Measurements from ENCODE around the gene NLRP11. TPM values are rescaled to one million over a fixed set of nuclear protein-coding genes. Genes with fewer than 3 reads are reported as not detected.

The NLRP11 gene
- total and polyA plus RNA-seq, 9 of the 15 experiments (the other 6 are each of a cell fraction or from before 2014, with no cell fraction given) = 0.07 to 0.29 (median 0.12) TPM; not detected in 1

GRCh38 chr19:55781112-55781511 is 50.7 kb downstream of the NLRP11 start (continued):
- TF ChIP-seq, protein P1, sequence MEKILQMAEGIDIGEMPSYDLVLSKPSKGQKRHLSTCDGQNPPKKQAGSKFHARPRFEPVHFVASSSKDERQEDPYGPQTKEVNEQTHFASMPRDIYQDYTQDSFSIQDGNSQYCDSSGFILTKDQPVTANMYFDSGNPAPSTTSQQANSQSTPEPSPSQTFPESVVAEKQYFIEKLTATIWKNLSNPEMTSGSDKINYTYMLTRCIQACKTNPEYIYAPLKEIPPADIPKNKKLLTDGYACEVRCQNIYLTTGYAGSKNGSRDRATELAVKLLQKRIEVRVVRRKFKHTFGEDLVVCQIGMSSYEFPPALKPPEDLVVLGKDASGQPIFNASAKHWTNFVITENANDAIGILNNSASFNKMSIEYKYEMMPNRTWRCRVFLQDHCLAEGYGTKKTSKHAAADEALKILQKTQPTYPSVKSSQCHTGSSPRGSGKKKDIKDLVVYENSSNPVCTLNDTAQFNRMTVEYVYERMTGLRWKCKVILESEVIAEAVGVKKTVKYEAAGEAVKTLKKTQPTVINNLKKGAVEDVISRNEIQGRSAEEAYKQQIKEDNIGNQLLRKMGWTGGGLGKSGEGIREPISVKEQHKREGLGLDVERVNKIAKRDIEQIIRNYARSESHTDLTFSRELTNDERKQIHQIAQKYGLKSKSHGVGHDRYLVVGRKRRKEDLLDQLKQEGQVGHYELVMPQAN (IDR thresholded peaks at IDR 0.05; ENCODE audit: borderline replicate concordance) = no peak
- no peak for TF ChIP-seq HMG20B (CRISPR knock-in tag; IDR thresholded peaks at IDR 0.05)
- TF ChIP-seq MAFF (IDR thresholded peaks at IDR 0.05; ENCODE audit: low read length) = no peak

GRCh38 chr19:55778331-55778730 is 53.5 kb downstream of the NLRP11 start:
- no peaks in the 10 kb centered on the region for H3K36me3 ChIP-seq (ENCODE audit: control insufficient read depth, insufficient read depth, low read length)
- no peak overlapping the region for H3K4me3 ChIP-seq
- DNase-seq (ENCODE audit: extremely low read depth in 1 of 4, low spot score in 3 of 4) (no peak), ATAC-seq (no peak), FAIRE-seq (no peak)
- WGBS (ENCODE audit: insufficient coverage, low coverage, missing lambda C conversion rate) = 3% methylated on average over 13 of the region's 16 CpGs
- H3K27me3 ChIP-seq (ENCODE audit: control insufficient read depth in 2 of 2, insufficient read depth in 2 of 2, low read length in 2 of 2) = peaks cover 8 to 37% of the 10 kb centered on the region in 2 experiments
- in situ Hi-C loops (cut with MboI) (no loop called here), intact Hi-C loops (cut with micrococcal nuclease) (no loop called here)
- H3K4me2 ChIP-seq (ENCODE audit: insufficient read depth, low read length) = no peak overlapping the region
- TF ChIP-seq KDM4B (IDR thresholded peaks at IDR 0.05; ENCODE audit: borderline replicate concordance in 2 of 2, low read depth in 1 of 2) (no peak), YY1 (IDR thresholded peaks at IDR 0.05; ENCODE audit: borderline replicate concordance in 1 of 3, control insufficient read depth in 1 of 3, extremely low read depth in 1 of 3, insufficient read depth in 3 of 3, insufficient read length in 1 of 3, insufficient replicate concordance in 2 of 3, low read depth in 1 of 3, low read length in 2 of 3) (peak in 1 of 3 experiments; percentile 46), TAF9B (IDR thresholded peaks at IDR 0.05; ENCODE audit: partially characterized antibody) (no peak)
- H3K27ac ChIP-seq (ENCODE audit: extremely low read depth, low read depth, low read length) = no peak overlapping the region
- POLR2A ChIA-PET = interaction anchor here (0.5 to 0.6 kb wide), 2 partner anchors 19 to 232 kb away, joined by 3 read pairs; no protein-coding TSS in a partner anchor
- H3K9me3 ChIP-seq (replicated peaks; ENCODE audit: control insufficient read depth, insufficient read depth, low read depth, low read length) = no peaks in the 10 kb centered on the region
- H4K20me1 ChIP-seq (replicated peaks; ENCODE audit: control insufficient read depth, insufficient read depth, low read length) = no peaks in the 10 kb centered on the region
- no peak overlapping the region for H3K9ac ChIP-seq (ENCODE audit: insufficient read depth in 1 of 2, low read depth in 2 of 2, low read length in 2 of 2)
- H3K79me2 ChIP-seq (ENCODE audit: control insufficient read depth, insufficient read depth, low read length) = no peaks in the 10 kb centered on the region
- H2AFZ ChIP-seq (ENCODE audit: low read depth, low read length) = peak overlapping the region; percentile 4; the same call in 1 of the 2 replicates
- CTCF ChIA-PET (ENCODE audit: low intra/inter-chr PET ratio) = no interaction called here
- BruUV-seq (replicated peaks) = no TSS peak
- no peaks in the 10 kb centered on the region for H3K9me1 ChIP-seq (ENCODE audit: control insufficient read depth, insufficient read depth, low read length)
- no peaks in the 10 kb centered on the region for H3K4me1 ChIP-seq (replicated peaks in 1 of 2; ENCODE audit: control insufficient read depth in 2 of 2, insufficient read depth in 2 of 2, low read length in 2 of 2)
